Endothelial cell of umbilical vein (primary cell): ENCODE results near the gene DPF3. TPM values are rescaled to one million over a fixed set of nuclear protein-coding genes. Genes with fewer than 3 reads are reported as not detected.

ENCODE experiments used
- BruUV-seq: library from RNA; stranded (reverse); fragments of 400-500 nt; replicated peaks from 2 replicates; lab custom pipeline; 2021; lab: Mats Ljungman, UMichigan
- CTCF ChIA-PET: fragments of 300-600, 350-600 bp; sonication (Branson Sonifier 250); formaldehyde crosslinking; loops from one replicate; lab custom pipeline; 2021; ENCODE audit warnings: antibody characterized with exemption, inconsistent platforms; lab: Charles Lee
- POLR2A ChIA-PET: fragments of 300-600, 350-600 bp; sonication (Branson Sonifier 250); formaldehyde crosslinking; loops from one replicate; lab custom pipeline; 2021; ENCODE audit warnings: antibody characterized with exemption, inconsistent platforms; lab: Charles Lee
- DNase-seq: peaks from one replicate; pipeline ENCODE4 v3.0.0-alpha.2; 2011; ENCODE audit warnings: low read depth, low spot score
- FAIRE-seq: peaks from 2 replicates; lab custom pipeline; 2011; peaks lifted over from hg19 to GRCh38; lab: Jason Lieb, UNC
- H2AFZ ChIP-seq: 2 replicates; pipeline ENCODE4 v1.6.0; 2012; ENCODE audit warnings: low read depth, low read length, control low read depth, inconsistent platforms
- H3K27ac ChIP-seq: 2 replicates; pipeline ENCODE4 v1.5.1; 2011; ENCODE audit warnings: low read depth, mild to moderate bottlenecking, control low read depth, low read length, moderate library complexity; ENCODE audit not compliant: insufficient read depth
- H3K27me3 ChIP-seq, 2 experiments: 2 replicates each; pipeline versions ENCODE4 v1.6.0 to v1.6.1; 2011; ENCODE audit warnings: low read length in 2 of 2, mixed read lengths in 1 of 2; ENCODE audit not compliant: control insufficient read depth in 2 of 2, insufficient read depth in 2 of 2
- H3K36me3 ChIP-seq, 2 experiments: 2 replicates in 1 of 2; 3 replicates in 1 of 2; pipeline ENCODE4 v1.5.1; 2011; ENCODE audit warnings: low read length in 2 of 2, mild to moderate bottlenecking in 1 of 2, moderate library complexity in 1 of 2; ENCODE audit not compliant: control insufficient read depth in 2 of 2, insufficient read depth in 2 of 2; ENCODE audit errors: extremely low read depth in 1 of 2
- H3K4me1 ChIP-seq: 3 replicates; pipeline ENCODE4 v1.5.1; 2011; ENCODE audit warnings: mild to moderate bottlenecking, low read length; ENCODE audit not compliant: control insufficient read depth, insufficient read depth; ENCODE audit errors: extremely low read depth
- H3K4me2 ChIP-seq: 2 replicates; pipeline ENCODE4 v1.6.1; 2011; ENCODE audit warnings: low read length, control low read depth, mixed read lengths; ENCODE audit not compliant: insufficient read depth
- H3K4me3 ChIP-seq, 3 experiments: fragments of 200-600 bp in 1 of 3; sonication (generic), shearing (Covaris generic) in 1 of 3; replicated peaks in 1 of 3; 2 replicates each; pipeline ENCODE4 v1.5.1; 2011 to 2016; ENCODE audit warnings: control low read depth in 3 of 3, low read length in 3 of 3, mild to moderate bottlenecking in 2 of 3, inconsistent platforms in 1 of 3, low read depth in 1 of 3, moderate library complexity in 1 of 3; ENCODE audit not compliant: insufficient read depth in 1 of 3
- H3K79me2 ChIP-seq: 2 replicates; pipeline ENCODE4 v1.6.0; 2012; ENCODE audit warnings: low read length, inconsistent platforms; ENCODE audit not compliant: control insufficient read depth, insufficient read depth
- H3K9ac ChIP-seq: replicated peaks from 2 replicates; pipeline ENCODE3; 2011; ENCODE audit warnings: low read length, control low read depth; ENCODE audit not compliant: insufficient read depth; ENCODE audit errors: extremely low read depth
- H3K9me1 ChIP-seq: replicated peaks from 3 replicates; pipeline ENCODE4 v1.6.0; 2011; ENCODE audit warnings: mild to moderate bottlenecking, low read length; ENCODE audit not compliant: control insufficient read depth, insufficient read depth; ENCODE audit errors: extremely low read depth
- H3K9me3 ChIP-seq: replicated peaks from 2 replicates; pipeline ENCODE4 v1.5.1; 2012; ENCODE audit warnings: low read length, inconsistent platforms; ENCODE audit not compliant: control insufficient read depth, insufficient read depth
- H4K20me1 ChIP-seq: replicated peaks from 2 replicates; pipeline ENCODE3; 2011; ENCODE audit warnings: mild to moderate bottlenecking, low read length; ENCODE audit not compliant: control insufficient read depth, insufficient read depth; ENCODE audit errors: extremely low read depth
- EZH2 ChIP-seq: IDR thresholded peaks from 2 replicates; pipeline ENCODE4 v1.6.1; 2012; ENCODE audit warnings: borderline replicate concordance, low read depth, mild to moderate bottlenecking, moderate library complexity, low read length, inconsistent platforms; ENCODE audit not compliant: severe bottlenecking
- FOS ChIP-seq: IDR thresholded peaks from 2 replicates; pipeline ENCODE4 v1.6.1; 2011; ENCODE audit warnings: mild to moderate bottlenecking, low read length, moderate library complexity, borderline replicate concordance; ENCODE audit not compliant: insufficient read depth
- GATA2 ChIP-seq: IDR thresholded peaks from 2 replicates; pipeline ENCODE4 v1.7.0; 2011; ENCODE audit warnings: low read depth, mild to moderate bottlenecking, moderate library complexity, mixed read lengths, low read length; ENCODE audit not compliant: insufficient read length, insufficient read depth
- JUN ChIP-seq: IDR thresholded peaks from 2 replicates; pipeline ENCODE4 v1.6.1; 2011; ENCODE audit warnings: borderline replicate concordance, low read depth; ENCODE audit not compliant: insufficient read length, insufficient read depth
- MYC ChIP-seq: IDR thresholded peaks from one replicate; pipeline ENCODE4 v1.6.1; 2011; ENCODE audit warnings: mild to moderate bottlenecking, low read depth, low read length
- POLR2A ChIP-seq: IDR thresholded peaks from 2 replicates; pipeline ENCODE4 v1.6.1; 2012; ENCODE audit warnings: low read depth, mild to moderate bottlenecking, control low read depth, low read length
- POLR2AphosphoS5 ChIP-seq: IDR thresholded peaks from 2 replicates; pipeline ENCODE4 v1.6.1; 2012; ENCODE audit warnings: low read depth, mild to moderate bottlenecking, control low read depth, low read length, moderate library complexity; ENCODE audit not compliant: insufficient read depth
- dilution Hi-C: fragments of 300-500 bp; cut with MboI; formaldehyde crosslinking; loops from one replicate; pipeline ENCODE4 v1.15.0; 2019; ENCODE audit warnings: low sequenced_read_pairs; ENCODE audit not compliant: extremely low pct_ligation_motif_present
- intact Hi-C: fragments of 100-400 bp; cut with micrococcal nuclease; formaldehyde crosslinking; loops from one replicate; pipeline ENCODE4 v1.10.0; 2022
- polyA plus RNA-seq, 4 experiments: library from polyadenylated mRNA; depleted of rRNA in 3 of 4; stranded (reverse) in 3 of 4; unstranded in 1 of 4; fragments of >200 nt; gene quantifications; 2 replicates each; pipeline versions ENCODE4 v1.2.1 to v1.2.3, GENCODE V29; 2011 to 2012; ENCODE audit warnings: missing spikeins in 1 of 4
- total RNA-seq: library from RNA; stranded (reverse); gene quantifications from 2 replicates; pipeline ENCODE4 v1.2.3, GENCODE V29; 2021
- TF ChIP-seq, protein P1 (sequence below): IDR thresholded peaks from 2 replicates; pipeline ENCODE4 v1.6.1; 2011; ENCODE audit not compliant: insufficient read depth, insufficient read length
- TF ChIP-seq, protein P2 (sequence below), 2 donors: IDR thresholded peaks; 1 replicate in 1 of 2; 2 replicates in 1 of 2; pipeline ENCODE4 v1.5.1; 2011; ENCODE audit warnings: low read length in 2 of 2, mild to moderate bottlenecking in 2 of 2, moderate library complexity in 2 of 2, control low read depth in 1 of 2, inconsistent platforms in 1 of 2, low read depth in 1 of 2; ENCODE audit not compliant: insufficient read depth in 1 of 2; ENCODE audit errors: extremely low read depth in 1 of 2

DPF3 gene
- total and polyA plus RNA-seq, 2 donors (not counting 3 experiments of a cell fraction or from before 2014, with no cell fraction given), result 2.4 to 3.5 TPM

DNA sequence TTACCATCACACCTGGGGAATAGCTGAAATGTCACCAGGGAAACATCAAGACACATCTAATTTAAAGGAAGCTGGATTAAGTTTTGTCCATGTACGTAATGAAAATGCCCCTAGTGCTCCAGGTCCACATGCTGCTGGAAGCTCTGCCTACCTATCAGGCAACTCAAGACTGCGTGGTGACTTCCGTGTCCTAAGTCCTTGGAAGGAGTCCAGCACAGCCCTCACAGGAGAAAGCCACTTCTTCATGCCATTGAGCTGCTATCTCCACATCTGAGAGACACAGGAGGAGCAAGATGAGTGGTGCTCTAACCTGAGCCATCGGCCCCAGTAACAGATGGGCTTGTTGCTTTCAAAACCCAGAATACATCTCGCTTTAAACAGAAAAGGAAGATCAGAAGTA is 316.4 kb downstream of the DPF3 start:
- Histone ChIP-seq H3K4me2 (no peak overlapping the region), H3K4me1 (no peaks in the 10 kb centered on the region), H3K79me2 (no peaks in the 10 kb centered on the region), H2AFZ (no peak overlapping the region), H3K9me1 (no peaks in the 10 kb centered on the region), H3K4me3 (no peak overlapping the region), H3K9ac (no peak overlapping the region), H3K27ac (no peak overlapping the region), H3K9me3 (no peaks in the 10 kb centered on the region), H3K27me3 (peaks cover 27 to 45% of the 10 kb centered on the region in 2 experiments), H4K20me1 (no peaks in the 10 kb centered on the region), H3K36me3 (no peaks in the 10 kb centered on the region)
- no peak for TF ChIP-seq FOS
- no peak for TF ChIP-seq MYC
- TF ChIP-seq GATA2, result no peak
- no peak for TF ChIP-seq JUN
- TF ChIP-seq EZH2, result no peak
- no peak for TF ChIP-seq POLR2A
- TF ChIP-seq POLR2AphosphoS5, result no peak
- TF ChIP-seq, protein P1, sequence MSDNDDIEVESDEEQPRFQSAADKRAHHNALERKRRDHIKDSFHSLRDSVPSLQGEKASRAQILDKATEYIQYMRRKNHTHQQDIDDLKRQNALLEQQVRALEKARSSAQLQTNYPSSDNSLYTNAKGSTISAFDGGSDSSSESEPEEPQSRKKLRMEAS, result no peak
- TF ChIP-seq, protein P2, sequence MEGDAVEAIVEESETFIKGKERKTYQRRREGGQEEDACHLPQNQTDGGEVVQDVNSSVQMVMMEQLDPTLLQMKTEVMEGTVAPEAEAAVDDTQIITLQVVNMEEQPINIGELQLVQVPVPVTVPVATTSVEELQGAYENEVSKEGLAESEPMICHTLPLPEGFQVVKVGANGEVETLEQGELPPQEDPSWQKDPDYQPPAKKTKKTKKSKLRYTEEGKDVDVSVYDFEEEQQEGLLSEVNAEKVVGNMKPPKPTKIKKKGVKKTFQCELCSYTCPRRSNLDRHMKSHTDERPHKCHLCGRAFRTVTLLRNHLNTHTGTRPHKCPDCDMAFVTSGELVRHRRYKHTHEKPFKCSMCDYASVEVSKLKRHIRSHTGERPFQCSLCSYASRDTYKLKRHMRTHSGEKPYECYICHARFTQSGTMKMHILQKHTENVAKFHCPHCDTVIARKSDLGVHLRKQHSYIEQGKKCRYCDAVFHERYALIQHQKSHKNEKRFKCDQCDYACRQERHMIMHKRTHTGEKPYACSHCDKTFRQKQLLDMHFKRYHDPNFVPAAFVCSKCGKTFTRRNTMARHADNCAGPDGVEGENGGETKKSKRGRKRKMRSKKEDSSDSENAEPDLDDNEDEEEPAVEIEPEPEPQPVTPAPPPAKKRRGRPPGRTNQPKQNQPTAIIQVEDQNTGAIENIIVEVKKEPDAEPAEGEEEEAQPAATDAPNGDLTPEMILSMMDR (IDR thresholded peaks at IDR 0.05; ENCODE audit: extremely low read depth in 1 of 2, insufficient read depth in 1 of 2, low read depth in 1 of 2, low read length in 2 of 2), result no peak
- intact Hi-C loops, result no loop called here
- CTCF ChIA-PET, result interaction anchor here (0.6 kb wide), 1 partner anchor 328 kb away, joined by 3 read pairs; no protein-coding TSS in a partner anchor
- dilution Hi-C loops, result no loop called here
- no peak for FAIRE-seq
- BruUV-seq, result no TSS peak
- POLR2A ChIA-PET, result no interaction called here
- no peak for DNase-seq
